GM12891 (cell line): ENCODE data around the gene LHX8.
"Not testable (repeated sequence)": the region's sequence is repeated elsewhere in the genome, so short reads cannot be mapped to it uniquely, and the experiment has no call there.

Experiments
- POLR2A ChIP-seq: IDR thresholded peaks from 2 replicates; pipeline ENCODE4 v1.6.1; 2011; ENCODE audit warnings: low read depth, low read length, control low read depth
- POLR2AphosphoS5 ChIP-seq: IDR thresholded peaks from 2 replicates; pipeline ENCODE4 v1.6.1; 2011; ENCODE audit warnings: low read depth, low read length, control low read depth
- TAF1 ChIP-seq: IDR thresholded peaks from 2 replicates; pipeline ENCODE4 v1.6.1; 2011; ENCODE audit warnings: low read depth, low read length, control low read depth

DNA sequence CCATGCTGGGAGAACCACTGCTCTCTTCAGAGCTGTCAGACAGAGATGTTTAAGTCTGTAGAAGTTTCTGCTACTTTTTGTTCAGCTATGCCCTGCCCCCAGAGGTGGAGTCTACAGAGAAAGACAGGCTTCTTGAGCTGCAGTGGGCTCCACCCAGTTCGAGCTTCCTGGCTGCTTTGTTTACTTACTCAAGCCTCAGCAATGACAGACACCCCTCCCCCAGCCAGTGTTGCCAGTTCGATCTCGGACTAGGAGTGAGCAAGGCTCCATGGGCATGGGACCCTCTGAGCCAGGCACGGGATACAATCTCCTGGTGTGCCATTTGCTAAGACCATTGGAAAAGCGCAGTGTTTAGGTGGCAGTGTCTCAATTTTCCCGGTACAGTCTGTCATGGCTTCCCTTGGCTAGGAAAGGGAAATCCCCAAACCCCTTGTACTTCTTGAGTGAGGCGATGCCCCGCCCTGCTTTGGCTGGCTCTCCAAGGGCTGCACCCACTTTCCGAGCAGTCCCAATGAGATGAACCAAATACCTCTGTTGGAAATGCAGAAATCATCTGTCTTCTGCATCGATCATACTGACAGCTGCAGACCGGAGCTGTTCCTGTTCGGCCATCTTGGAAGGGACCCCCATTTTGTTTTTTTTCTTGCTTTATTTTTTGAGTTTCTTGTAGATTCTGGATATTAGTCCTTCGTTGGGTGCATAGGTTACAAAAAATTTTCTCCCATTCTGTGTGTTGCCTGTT, 47.2 kb downstream of the LHX8 start:
- not testable (repeated sequence) for TF ChIP-seq POLR2A, POLR2AphosphoS5, TAF1
